ENCODE data around the gene HLA-F. TPM values are rescaled to one million over a fixed set of nuclear protein-coding genes. Genes with fewer than 3 reads are reported as not detected.

The HLA-F gene
- total RNA-seq, 4 donors from 2014 or later: 27.6 to 122 (median 85.8) TPM

- TF ChIP-seq CTCF (IDR thresholded peaks at IDR 0.05; ENCODE audit: low read depth): no peak
Measured at GRCh38 chr6:29737707-29738630, 14.7 kb downstream of the HLA-F start.

- no peak for TF ChIP-seq CTCF (IDR thresholded peaks at IDR 0.05; ENCODE audit: low read depth)
Measured at GRCh38 chr6:29739136-29739881, 16.1 kb downstream of the HLA-F start.

- no peak for TF ChIP-seq CTCF (IDR thresholded peaks at IDR 0.05; ENCODE audit: low read depth)
Measured at GRCh38 chr6:29739882-29740261, 16.6 kb downstream of the HLA-F start.

GRCh38 chr6:29741592-29741991 is 18.4 kb downstream of the HLA-F start:
- no peak for TF ChIP-seq CTCF (IDR thresholded peaks at IDR 0.05; ENCODE audit: low read depth)

GRCh38 chr6:29742127-29742526 is 18.9 kb downstream of the HLA-F start:
- no peak for TF ChIP-seq CTCF (IDR thresholded peaks at IDR 0.05; ENCODE audit: low read depth)

- no peak for TF ChIP-seq CTCF (IDR thresholded peaks at IDR 0.05; ENCODE audit: low read depth)
Measured at GRCh38 chr6:29743025-29743424, 19.8 kb downstream of the HLA-F start.

- TF ChIP-seq CTCF (IDR thresholded peaks at IDR 0.05; ENCODE audit: low read depth): no peak
Measured at GRCh38 chr6:29743568-29743967, 20.3 kb downstream of the HLA-F start.

Measured in subcutaneous adipose tissue (tissue), 4 donors.